Measurements from ENCODE around the gene BACH2.

BACH2 gene

GRCh38 chr6:90019216-90019615 lies 277.4 kb downstream of the BACH2 start:
- no peak for DNase-seq

- DNase-seq, result no peak
Observed at GRCh38 chr6:90015883-90016282, 280.8 kb downstream of the BACH2 start.

- no peak for DNase-seq
Observed at GRCh38 chr6:90008908-90009501, 287.6 kb downstream of the BACH2 start.

- no peak for DNase-seq
Observed at GRCh38 chr6:90008189-90008907, 288.3 kb downstream of the BACH2 start.

- no peak for DNase-seq
Observed at GRCh38 chr6:90005048-90005827, 291.4 kb downstream of the BACH2 start.

- DNase-seq, result no peak
Observed at GRCh38 chr6:90004511-90004910, 292.1 kb downstream of the BACH2 start.

- DNase-seq, result no peak
Observed at GRCh38 chr6:90003941-90004340, 292.7 kb downstream of the BACH2 start.

- no peak for DNase-seq
Observed at GRCh38 chr6:90003069-90003795, 293.4 kb downstream of the BACH2 start.

GRCh38 chr6:90000864-90001731 lies 295.5 kb downstream of the BACH2 start:
- DNase-seq, result peak; percentile 22

GRCh38 chr6:89999945-90000825 lies 296.5 kb downstream of the BACH2 start:
- DNase-seq, result no peak

GRCh38 chr6:89999154-89999553 lies 297.5 kb downstream of the BACH2 start:
- peak; percentile 81 for DNase-seq

- no peak for DNase-seq
Observed at GRCh38 chr6:89997456-89998445, 298.9 kb downstream of the BACH2 start.

GRCh38 chr6:89993411-89993810 lies 303.2 kb downstream of the BACH2 start:
- no peak for DNase-seq

- no peak for DNase-seq
Observed at GRCh38 chr6:89992818-89993217, 303.8 kb downstream of the BACH2 start.

GRCh38 chr6:89989742-89990141 lies 306.9 kb downstream of the BACH2 start:
- no peak for DNase-seq

- DNase-seq, result no peak
Observed at GRCh38 chr6:89987830-89988229, 308.8 kb downstream of the BACH2 start.

GRCh38 chr6:89987140-89987539 lies 309.5 kb downstream of the BACH2 start:
- no peak for DNase-seq

- peak; percentile 23 for DNase-seq
Observed at GRCh38 chr6:89986650-89987074, 310.0 kb downstream of the BACH2 start.

GRCh38 chr6:89985751-89986493 lies 310.7 kb downstream of the BACH2 start:
- DNase-seq, result no peak

Measured in NCI-H510A treated with DMSO at 0.1 percent for 48 hours (cell line).